HG03196 (cell line): ENCODE measurements around the gene TP53BP1.

Experiments
- ATAC-seq: cut with Tn5 transposase; IDR thresholded peaks from one replicate; pipeline ENCODE4 v1.9.1; 2021; ENCODE audit not compliant: unreplicated experiment

TP53BP1 gene

DNA sequence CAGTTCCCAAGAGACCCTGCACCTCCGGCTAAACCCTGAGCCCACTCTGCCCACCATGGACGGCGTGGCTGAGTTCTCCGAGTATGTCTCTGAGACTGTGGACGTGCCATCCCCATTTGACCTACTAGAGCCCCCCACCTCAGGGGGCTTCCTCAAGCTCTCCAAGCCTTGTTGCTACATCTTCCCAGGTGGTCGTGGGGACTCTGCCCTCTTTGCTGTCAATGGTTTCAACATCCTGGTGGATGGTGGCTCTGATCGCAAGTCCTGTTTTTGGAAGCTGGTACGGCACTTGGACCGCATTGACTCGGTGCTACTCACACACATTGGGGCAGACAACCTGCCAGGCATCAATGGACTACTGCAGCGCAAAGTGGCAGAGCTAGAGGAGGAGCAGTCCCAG lies 28.5 kb upstream of the TP53BP1 start:
- no peak for ATAC-seq

- ATAC-seq: no peak
Measured at GRCh38 chr15:43520138-43520537, 27.2 kb upstream of the TP53BP1 start.

DNA sequence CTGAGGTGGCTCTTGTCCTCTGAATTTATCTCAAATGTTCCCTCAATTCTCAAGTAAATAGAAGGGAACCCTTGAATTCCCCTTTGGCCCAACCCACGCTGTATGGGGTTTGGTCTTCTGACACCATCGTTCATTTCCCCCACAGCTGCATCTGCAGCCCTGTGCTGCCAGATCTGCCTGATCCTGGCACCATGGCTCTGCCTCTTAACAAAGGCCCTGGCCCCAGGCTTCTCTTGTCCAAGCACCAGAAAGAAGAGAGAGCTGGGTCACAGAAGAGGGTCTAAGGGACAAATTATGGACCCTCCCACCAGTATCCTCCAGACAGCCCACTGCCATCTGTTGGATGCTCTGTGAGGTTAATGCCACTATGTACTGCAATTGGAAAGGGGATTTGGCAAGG lies 26.2 kb upstream of the TP53BP1 start:
- no peak for ATAC-seq

- no peak for ATAC-seq
Measured at GRCh38 chr15:43518197-43518761, 25.3 kb upstream of the TP53BP1 start.

DNA sequence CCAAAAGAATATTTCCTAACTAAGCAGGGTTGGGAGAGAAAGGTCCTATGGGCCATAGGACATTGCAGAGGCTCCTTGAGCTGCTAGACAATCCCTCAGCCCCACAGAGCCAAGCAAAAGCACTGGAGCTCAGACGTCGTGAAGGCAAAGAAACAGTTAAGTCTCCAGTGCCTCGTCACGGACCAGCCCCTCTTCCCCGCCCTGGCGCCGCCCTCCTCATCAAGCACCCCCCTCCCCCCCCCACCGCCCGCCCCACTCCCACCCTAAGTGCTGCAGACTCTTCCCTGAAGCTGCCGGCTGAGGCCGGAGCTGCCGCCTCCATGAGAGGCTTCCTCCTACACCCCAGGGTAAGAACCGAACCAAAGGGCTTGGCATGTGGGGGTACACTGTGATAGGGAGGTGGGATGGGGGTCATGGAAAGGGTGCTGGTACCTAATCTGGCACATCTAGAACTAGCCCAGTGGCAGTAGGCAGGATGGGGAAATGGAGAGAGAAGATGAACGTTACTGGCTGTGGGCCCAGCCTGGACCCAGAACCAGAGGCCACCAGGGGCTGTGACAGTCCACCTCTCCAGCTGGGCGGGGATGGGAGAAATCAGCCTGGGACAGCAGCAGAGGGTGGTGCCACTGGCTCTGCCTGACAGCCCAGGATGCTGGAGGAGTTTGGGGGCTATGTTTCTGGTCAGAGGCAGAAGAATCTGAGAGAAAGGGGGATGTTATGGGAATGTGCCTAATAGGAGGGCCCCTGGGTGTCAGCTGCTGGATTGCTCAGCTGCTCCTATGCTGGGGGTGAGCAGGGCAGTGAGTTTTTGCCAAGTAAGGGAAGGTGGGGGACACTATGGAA lies 24.6 kb upstream of the TP53BP1 start, which contains the start of gene MAP1A:
TSS of gene MAP1A (plus strand) at position 255 of the 843 bp plus-strand sequence. CDS start 3,866 bp downstream, outside the sequence.
- no peak for ATAC-seq

GRCh38 chr15:43516801-43517353 lies 23.9 kb upstream of the TP53BP1 start:
- ATAC-seq: no peak

DNA sequence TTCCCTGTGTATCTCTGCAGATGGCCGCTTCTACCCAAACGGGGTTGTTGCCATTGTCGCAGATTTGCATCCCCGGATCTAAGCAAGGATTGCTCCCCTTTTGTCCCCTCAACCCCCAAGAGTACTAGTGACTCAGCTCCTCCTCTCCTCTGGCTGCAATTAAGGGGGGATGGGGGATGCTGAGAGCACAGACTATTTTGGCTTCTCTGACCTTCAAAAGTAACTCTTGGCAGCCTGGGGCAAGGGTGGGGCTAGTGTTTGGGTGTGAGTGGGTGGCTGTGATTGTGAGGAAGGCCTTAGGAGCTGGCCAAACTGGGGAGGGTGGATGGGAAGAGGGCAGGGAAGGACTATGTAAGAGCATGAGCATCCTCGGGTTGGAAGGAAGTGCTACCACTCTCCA lies 23.2 kb upstream of the TP53BP1 start:
- no peak for ATAC-seq

- ATAC-seq: no peak
Measured at GRCh38 chr15:43515741-43516140, 22.8 kb upstream of the TP53BP1 start.

DNA sequence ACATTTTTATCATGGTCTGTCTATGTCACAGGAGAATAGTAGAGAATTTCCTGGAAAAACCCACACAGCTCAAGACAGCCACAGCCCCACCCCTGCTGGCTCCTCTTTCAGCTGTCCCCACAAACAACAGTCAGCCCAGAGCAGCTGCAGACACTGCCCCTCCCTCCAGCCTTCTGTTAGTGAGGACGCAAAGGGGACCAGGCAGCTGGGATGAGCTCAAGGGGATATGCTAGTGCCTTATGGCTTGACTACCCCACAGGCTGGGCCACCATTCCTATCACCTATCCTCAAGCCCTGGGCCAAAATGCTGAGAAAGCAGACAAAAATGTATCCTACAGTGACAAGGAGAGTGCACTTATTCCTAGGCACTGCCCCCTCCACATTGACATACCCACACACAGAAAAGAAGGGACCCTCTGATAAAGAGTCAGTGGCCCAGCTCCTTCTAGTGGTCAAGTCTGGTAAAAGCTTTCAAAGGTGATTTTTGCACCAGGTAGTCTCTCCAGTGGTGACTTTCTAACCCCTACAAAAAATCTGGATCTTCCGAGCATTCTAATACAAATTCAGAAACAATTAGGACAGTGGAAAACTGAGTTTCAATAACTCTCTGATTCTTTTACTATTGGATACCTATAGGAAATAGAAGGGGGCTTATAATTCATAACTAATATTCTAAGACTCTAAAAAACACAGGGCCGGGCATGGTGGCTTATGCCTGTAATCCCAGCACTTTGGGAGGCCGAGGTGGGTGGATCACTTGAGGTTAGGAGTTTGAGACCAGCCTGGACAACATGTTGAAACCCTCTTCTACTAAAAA lies 21.5 kb upstream of the TP53BP1 start:
- no peak for ATAC-seq

- ATAC-seq: no peak
Measured at GRCh38 chr15:43513550-43513949, 20.6 kb upstream of the TP53BP1 start.

- no peak for ATAC-seq
Measured at GRCh38 chr15:43511012-43511885, 18.3 kb upstream of the TP53BP1 start.

GRCh38 chr15:43510200-43511011 lies 17.4 kb upstream of the TP53BP1 start:
- ATAC-seq: peak; percentile 97

- ATAC-seq: no peak
Measured at GRCh38 chr15:43509660-43510199, 16.8 kb upstream of the TP53BP1 start.

- no peak for ATAC-seq
Measured at GRCh38 chr15:43508991-43509659, 16.2 kb upstream of the TP53BP1 start.

- ATAC-seq: no peak
Measured at GRCh38 chr15:43508421-43508820, 15.5 kb upstream of the TP53BP1 start.

GRCh38 chr15:43505738-43506137 lies 12.8 kb upstream of the TP53BP1 start:
- ATAC-seq: no peak

- ATAC-seq: no peak
Measured at GRCh38 chr15:43499635-43500034, 6.7 kb upstream of the TP53BP1 start.

GRCh38 chr15:43498990-43499389 lies 6.0 kb upstream of the TP53BP1 start:
- no peak for ATAC-seq
